MG63 (cell line): ENCODE measurements around the gene FAM9B. TPM values are rescaled to one million over a fixed set of nuclear protein-coding genes. Genes with fewer than 3 reads are reported as not detected.

Experiments used
- DNase-seq: peaks from one replicate; pipeline ENCODE4 v3.0.0-alpha.2; 2020
- H3K27me3 ChIP-seq: fragments of 250-450 bp; sonication (Bioruptor Pico); 2 replicates; pipeline ENCODE4 v1.5.1; 2020; ENCODE audit warnings: mild to moderate bottlenecking, moderate library complexity
- H3K36me3 ChIP-seq: fragments of 250-450 bp; sonication (Bioruptor Pico); 2 replicates; pipeline ENCODE4 v1.5.1; 2020; ENCODE audit warnings: mild to moderate bottlenecking, moderate library complexity
- H3K4me3 ChIP-seq: fragments of 250-450 bp; sonication (Bioruptor Pico); 2 replicates; pipeline ENCODE4 v1.5.1; 2020; ENCODE audit warnings: mild to moderate bottlenecking, moderate library complexity
- H3K9me3 ChIP-seq: fragments of 250-450 bp; sonication (Bioruptor Pico); 2 replicates; pipeline ENCODE4 v1.5.1; 2020; ENCODE audit warnings: mild to moderate bottlenecking, moderate library complexity
- total RNA-seq: library from RNA; depleted of rRNA; stranded (reverse); fragments of >200 nt; shearing (Covaris generic); gene quantifications from 2 replicates; pipeline ENCODE4 v1.2.3, GENCODE V29; 2014; ENCODE audit warnings: low replicate concordance; rRNA removed

FAM9B gene
- total RNA-seq = not detected in 2 replicates

GRCh38 chrX:9033989-9034388 lies at the start of gene FAM9B:
Gene FAM9B (minus strand): TSS chrX:9034127. CDS start chrX:9032986, 1,141 bp downstream.
- no peak within 1 kb of the TSS for H3K4me3 ChIP-seq
- H3K27me3 ChIP-seq = no peaks in the 10 kb centered on the region
- no peak for DNase-seq
- no peaks in the 10 kb centered on the region for H3K9me3 ChIP-seq
- H3K36me3 ChIP-seq = no peaks in the 10 kb centered on the region

GRCh38 chrX:9081271-9081670 lies 47.3 kb upstream of the FAM9B start:
- Histone ChIP-seq H3K27me3 (no peaks in the 10 kb centered on the region), H3K4me3 (no peak overlapping the region), H3K36me3 (no peaks in the 10 kb centered on the region), H3K9me3 (no peaks in the 10 kb centered on the region)
- no peak for DNase-seq

- Histone ChIP-seq H3K4me3 (no peak overlapping the region), H3K9me3 (no peaks in the 10 kb centered on the region), H3K27me3 (no peaks in the 10 kb centered on the region), H3K36me3 (no peaks in the 10 kb centered on the region)
- no peak for DNase-seq
Measured at GRCh38 chrX:9074326-9074725, 40.4 kb upstream of the FAM9B start.

- H3K9me3 ChIP-seq = no peaks in the 10 kb centered on the region
- DNase-seq = no peak
- H3K27me3 ChIP-seq = no peaks in the 10 kb centered on the region
Measured at GRCh38 chrX:9072281-9072680, 38.4 kb upstream of the FAM9B start.

GRCh38 chrX:9071031-9071650 lies 37.2 kb upstream of the FAM9B start:
- no peak overlapping the region for H3K4me3 ChIP-seq
- no peak for DNase-seq
- H3K27me3 ChIP-seq = no peaks in the 10 kb centered on the region
- no peaks in the 10 kb centered on the region for H3K36me3 ChIP-seq
- H3K9me3 ChIP-seq = no peaks in the 10 kb centered on the region

More at GRCh38 chrX:9072281-9072680, 38.4 kb upstream of the FAM9B start:
- no peaks in the 10 kb centered on the region for H3K36me3 ChIP-seq
- H3K4me3 ChIP-seq = no peak overlapping the region

- no peak for DNase-seq
- Histone ChIP-seq H3K9me3 (no peaks in the 10 kb centered on the region), H3K36me3 (no peaks in the 10 kb centered on the region), H3K4me3 (no peak overlapping the region), H3K27me3 (no peaks in the 10 kb centered on the region)
Measured at GRCh38 chrX:9069573-9069972, 35.6 kb upstream of the FAM9B start.

GRCh38 chrX:9064694-9065093 lies 30.8 kb upstream of the FAM9B start:
- Histone ChIP-seq H3K9me3 (no peaks in the 10 kb centered on the region), H3K36me3 (no peaks in the 10 kb centered on the region)

GRCh38 chrX:9062641-9063040 lies 28.7 kb upstream of the FAM9B start:
- Histone ChIP-seq H3K27me3 (no peaks in the 10 kb centered on the region), H3K36me3 (no peaks in the 10 kb centered on the region), H3K4me3 (no peak overlapping the region), H3K9me3 (no peaks in the 10 kb centered on the region)
- DNase-seq = no peak

More at GRCh38 chrX:9064694-9065093, 30.8 kb upstream of the FAM9B start:
- no peak for DNase-seq
- H3K4me3 ChIP-seq = no peak overlapping the region
- no peaks in the 10 kb centered on the region for H3K27me3 ChIP-seq

- H3K27me3 ChIP-seq = no peaks in the 10 kb centered on the region
- H3K4me3 ChIP-seq = no peak overlapping the region
- DNase-seq = no peak
- no peaks in the 10 kb centered on the region for H3K36me3 ChIP-seq
- H3K9me3 ChIP-seq = no peaks in the 10 kb centered on the region
Measured at GRCh38 chrX:9055354-9055753, 21.4 kb upstream of the FAM9B start.

- no peak overlapping the region for H3K4me3 ChIP-seq
- no peak for DNase-seq
Measured at GRCh38 chrX:9052081-9052480, 18.2 kb upstream of the FAM9B start.

GRCh38 chrX:9050331-9050730 lies 16.4 kb upstream of the FAM9B start:
- no peaks in the 10 kb centered on the region for H3K27me3 ChIP-seq
- no peaks in the 10 kb centered on the region for H3K9me3 ChIP-seq
- no peaks in the 10 kb centered on the region for H3K36me3 ChIP-seq
- no peak for DNase-seq
- H3K4me3 ChIP-seq = no peak overlapping the region

More at GRCh38 chrX:9052081-9052480, 18.2 kb upstream of the FAM9B start:
- Histone ChIP-seq H3K36me3 (no peaks in the 10 kb centered on the region), H3K9me3 (no peaks in the 10 kb centered on the region), H3K27me3 (no peaks in the 10 kb centered on the region)

- H3K4me3 ChIP-seq = no peak overlapping the region
- H3K9me3 ChIP-seq = no peaks in the 10 kb centered on the region
- no peaks in the 10 kb centered on the region for H3K36me3 ChIP-seq
- DNase-seq = no peak
- no peaks in the 10 kb centered on the region for H3K27me3 ChIP-seq
Measured at GRCh38 chrX:9048801-9049200, 14.9 kb upstream of the FAM9B start.

- H3K36me3 ChIP-seq = no peaks in the 10 kb centered on the region
- no peak for DNase-seq
- no peaks in the 10 kb centered on the region for H3K27me3 ChIP-seq
- H3K4me3 ChIP-seq = no peak overlapping the region
- H3K9me3 ChIP-seq = no peaks in the 10 kb centered on the region
Measured at GRCh38 chrX:9038244-9038643, 4.3 kb upstream of the FAM9B start.

- Histone ChIP-seq H3K4me3 (no peak overlapping the region), H3K27me3 (no peaks in the 10 kb centered on the region), H3K36me3 (no peaks in the 10 kb centered on the region), H3K9me3 (no peaks in the 10 kb centered on the region)
- no peak for DNase-seq
Measured at GRCh38 chrX:9037296-9037695, 3.4 kb upstream of the FAM9B start.

- H3K4me3 ChIP-seq = no peak overlapping the region
Measured at GRCh38 chrX:9033586-9033985, 341 bp downstream of the FAM9B start.

GRCh38 chrX:9033179-9033578 lies 748 bp downstream of the FAM9B start:
- no peaks in the 10 kb centered on the region for H3K36me3 ChIP-seq
- DNase-seq = no peak
- H3K4me3 ChIP-seq = no peak overlapping the region
- H3K27me3 ChIP-seq = no peaks in the 10 kb centered on the region
- H3K9me3 ChIP-seq = no peaks in the 10 kb centered on the region

More at GRCh38 chrX:9033586-9033985, 341 bp downstream of the FAM9B start:
- no peaks in the 10 kb centered on the region for H3K27me3 ChIP-seq
- H3K9me3 ChIP-seq = no peaks in the 10 kb centered on the region
- no peaks in the 10 kb centered on the region for H3K36me3 ChIP-seq
- no peak for DNase-seq

GRCh38 chrX:9023293-9023692 lies 10.6 kb downstream of the FAM9B start:
- Histone ChIP-seq H3K9me3 (no peaks in the 10 kb centered on the region), H3K27me3 (no peaks in the 10 kb centered on the region), H3K4me3 (no peak overlapping the region), H3K36me3 (no peaks in the 10 kb centered on the region)
- no peak for DNase-seq

- no peak for DNase-seq
Measured at GRCh38 chrX:9019151-9019550, 14.8 kb downstream of the FAM9B start.

More at GRCh38 chrX:9019151-9019550, 14.8 kb downstream of the FAM9B start:
- Histone ChIP-seq H3K36me3 (no peaks in the 10 kb centered on the region), H3K9me3 (no peaks in the 10 kb centered on the region), H3K4me3 (no peak overlapping the region), H3K27me3 (no peaks in the 10 kb centered on the region)
